HepG2 (cell line): Measurements from ENCODE around the gene MEA1. TPM values are rescaled to one million over a fixed set of nuclear protein-coding genes. Genes with fewer than 3 reads are reported as not detected.

Source experiments
- ATAC-seq: fragments of 200-7000 bp; cut with Tn5 transposase; 3 replicates; pipeline ENCODE4 v1.9.1; 2020; ENCODE audit warnings: mild to moderate bottlenecking, moderate library complexity
- BruUV-seq: library from RNA; stranded (reverse); fragments of 400-500 nt; replicated peaks from 2 replicates; lab custom pipeline; 2021; lab: Mats Ljungman, UMichigan
- CTCF ChIA-PET: fragments of 300-600 bp; formaldehyde crosslinking; extraction: SDS; loops from one replicate; lab custom pipeline; 2021; ENCODE audit warnings: low total read pairs, inconsistent platforms, low intra/inter-chr PET ratio; lab: Yijun Ruan, JAX
- POLR2A ChIA-PET: fragments of 350-600 bp; sonication (Branson Sonifier 250); formaldehyde crosslinking; loops from one replicate; lab custom pipeline; 2020; ENCODE audit warnings: antibody characterized with exemption, inconsistent platforms; lab: Yijun Ruan, JAX
- DNase-seq: peaks from one replicate; pipeline ENCODE4 v3.0.0-alpha.2; 2015; ENCODE audit warnings: low spot score
- FAIRE-seq: peaks from 3 replicates; lab custom pipeline; 2011; peaks lifted over from hg19 to GRCh38; lab: Jason Lieb, UNC
- H2AFZ ChIP-seq: one replicate; pipeline ENCODE4 v1.6.1; 2011; ENCODE audit warnings: low read length, inconsistent platforms
- H3K27ac ChIP-seq: fragments of 300-600 bp; 3 replicates; pipeline ENCODE4 v1.8.0; 2011; ENCODE audit warnings: mixed run types, mild to moderate bottlenecking, mixed read lengths, low read length, inconsistent platforms; ENCODE audit not compliant: insufficient read depth; ENCODE audit errors: extremely low read length
- H3K27me3 ChIP-seq, 2 experiments: fragments of 200-600 bp in 1 of 2; 2 replicates in 1 of 2; 3 replicates in 1 of 2; pipeline versions ENCODE4 v1.6.0 to v1.8.0; 2011; ENCODE audit warnings: low read length in 2 of 2, mild to moderate bottlenecking in 2 of 2, moderate library complexity in 2 of 2, inconsistent platforms in 1 of 2; ENCODE audit not compliant: insufficient read depth in 2 of 2, control insufficient read depth in 1 of 2
- H3K36me3 ChIP-seq, 2 experiments: fragments of 200-600 bp in 1 of 2; replicated peaks in 1 of 2; 2 replicates in 1 of 2; 3 replicates in 1 of 2; pipeline versions ENCODE4 v1.5.1 to v1.8.0; 2011; ENCODE audit warnings: low read length in 2 of 2, inconsistent platforms in 1 of 2; ENCODE audit not compliant: insufficient read depth in 2 of 2, control insufficient read depth in 1 of 2
- H3K4me1 ChIP-seq: 2 replicates; pipeline ENCODE4 v1.5.1; 2012; ENCODE audit warnings: low read length, inconsistent platforms; ENCODE audit not compliant: insufficient read depth
- H3K4me2 ChIP-seq: 2 replicates; pipeline ENCODE4 v1.6.0; 2011; ENCODE audit warnings: low read depth, low read length, inconsistent platforms
- H3K4me3 ChIP-seq, 3 experiments: fragments of 200-600 bp in 1 of 3; sonication (generic), shearing (Covaris generic) in 1 of 3; replicated peaks in 1 of 3; 2 replicates each; pipeline ENCODE4 v1.5.1; 2011 to 2016; ENCODE audit warnings: low read length in 3 of 3, inconsistent platforms in 2 of 3, low read depth in 2 of 3, mild to moderate bottlenecking in 2 of 3, control low read depth in 1 of 3, mixed read lengths in 1 of 3; ENCODE audit not compliant: insufficient read depth in 1 of 3
- H3K79me2 ChIP-seq: one replicate; pipeline ENCODE4 v1.6.1; 2011; ENCODE audit warnings: low read length, inconsistent platforms; ENCODE audit not compliant: insufficient read depth
- H3K9ac ChIP-seq: 2 replicates; pipeline ENCODE4 v1.6.0; 2011; ENCODE audit warnings: mild to moderate bottlenecking, low read depth, low read length, inconsistent platforms; ENCODE audit not compliant: insufficient read depth
- H3K9me3 ChIP-seq: 2 replicates; pipeline ENCODE4 v1.5.1; 2012; ENCODE audit warnings: mild to moderate bottlenecking, low read length
- H4K20me1 ChIP-seq: 2 replicates; pipeline ENCODE4 v1.6.0; 2011; ENCODE audit warnings: inconsistent platforms, mild to moderate bottlenecking, low read length, moderate library complexity; ENCODE audit not compliant: insufficient read depth
- BRCA1 ChIP-seq: sonication (generic); formaldehyde crosslinking; IDR thresholded peaks from 2 replicates; pipeline ENCODE4 v1.4.0; 2020; ENCODE audit warnings: missing genetic modification reagents
- CHD2 ChIP-seq: IDR thresholded peaks from 2 replicates; pipeline ENCODE4 v1.6.1; 2011; ENCODE audit warnings: low read depth, low read length, improper control_type of control experiment
- NFYC ChIP-seq: IDR thresholded peaks from 2 replicates; pipeline ENCODE4 v1.6.1; 2016; ENCODE audit warnings: missing genetic modification reagents, missing compliant biosample characterization
- ZNF451 ChIP-seq: sonication (generic); formaldehyde crosslinking; IDR thresholded peaks from 2 replicates; pipeline ENCODE4 v1.5.0; 2020; ENCODE audit warnings: mild to moderate bottlenecking, missing genetic modification reagents
- ZNF614 ChIP-seq: IDR thresholded peaks from 2 replicates; pipeline ENCODE4 v1.6.1; 2018; ENCODE audit warnings: missing biosample characterization, missing genetic modification reagents, inconsistent platforms, borderline replicate concordance
- WGBS: methylation state at CpG from one replicate; pipeline ENCODE4 v1.1.6; 2017; ENCODE audit warnings: low lambda C conversion rate; 5-methylcytosine and 5-hydroxymethylcytosine counted together
- in situ Hi-C: cut with HindIII; loops from 2 replicates; pipeline ENCODE4 v1.10.0; 2017; ENCODE audit warnings: low pct_unique_long_range_greater_than_20kb; ENCODE audit not compliant: extremely low pct_ligation_motif_present
- intact Hi-C: fragments of 100-400 bp; cut with micrococcal nuclease; formaldehyde crosslinking; loops from one replicate; pipeline ENCODE4 v1.10.0; 2022; ENCODE audit not compliant: unreplicated experiment
- polyA plus RNA-seq, 8 experiments: library from polyadenylated mRNA; depleted of rRNA in 3 of 8; stranded (reverse) in 7 of 8; unstranded in 1 of 8; fragments of >200 nt; fragmentation: Illumina TruSeq in 4 of 8; extraction: Trizol in 4 of 8; gene quantifications; 2 replicates each; pipeline versions ENCODE4 v1.2.1 to v1.2.3, GENCODE V29; 2011 to 2016; ENCODE audit warnings: low read depth in 4 of 8, missing spikeins in 1 of 8, mixed read lengths in 1 of 8; ENCODE audit not compliant: insufficient read depth in 1 of 8
- total RNA-seq, 5 experiments: library from RNA; depleted of rRNA; stranded (reverse); fragments of >200 nt; fragmentation: Illumina TruSeq; extraction: Trizol; gene quantifications; 2 replicates each; pipeline ENCODE4 v1.2.3, GENCODE V29; 2016; ENCODE audit warnings: low read depth in 1 of 5
- TF ChIP-seq, protein P1 (sequence below): sonication (generic); formaldehyde crosslinking; IDR thresholded peaks from 2 replicates; pipeline ENCODE4 v1.4.0; 2020; ENCODE audit warnings: missing genetic modification reagents
- TF ChIP-seq, protein P2 (sequence below): sonication (generic); formaldehyde crosslinking; IDR thresholded peaks from 2 replicates; pipeline ENCODE4 v1.5.0; 2020; ENCODE audit warnings: mild to moderate bottlenecking, missing genetic modification reagents, borderline replicate concordance

The MEA1 gene
- total and polyA plus RNA-seq, 2 of the 13 experiments (the other 11 are each of a cell fraction or from before 2014, with no cell fraction given): 75.6 to 86.2 TPM

DNA sequence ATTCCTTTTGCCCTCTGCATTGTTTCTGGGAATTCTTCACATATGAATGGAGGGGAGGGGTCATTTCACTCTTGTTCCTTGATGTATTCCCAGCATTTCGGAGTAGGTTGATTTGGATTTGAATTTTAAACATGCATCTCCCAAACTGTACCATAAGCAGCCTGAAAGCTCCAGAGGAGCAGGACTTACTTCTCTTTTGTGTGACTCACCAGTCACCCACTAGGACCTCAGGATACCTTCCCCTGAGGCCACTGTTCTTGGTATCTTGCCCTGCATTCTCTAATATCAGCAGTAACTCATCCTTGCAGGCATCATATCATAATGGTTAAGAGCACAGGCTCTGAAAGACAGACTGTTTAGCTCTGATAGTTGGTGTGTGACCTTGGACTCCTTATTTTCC, 44.8 kb upstream of the MEA1 start:
- CTCF ChIA-PET: no interaction called here
- H3K4me3 ChIP-seq: peak overlapping the region; percentile 74 to 99 (median 93)
- WGBS: 61% methylated on average over 1 of the region's 1 CpG
- DNase-seq (no peak), FAIRE-seq (no peak), ATAC-seq (no peak)
- H3K9ac ChIP-seq: peak overlapping the region; percentile 88
- no peak overlapping the region for H2AFZ ChIP-seq
- POLR2A ChIA-PET: interaction anchor here (1.0 to 3.3 kb wide), 8 partner anchors 18 to 168 kb away, joined by 3 to 103 read pairs (median 36); partner anchors contain the start of genes KLHDC3, MEA1, PEX6 and PPP2R5D
- no TSS peak for BruUV-seq
- H3K9me3 ChIP-seq: no peaks in the 10 kb centered on the region
- H4K20me1 ChIP-seq: no peaks in the 10 kb centered on the region
- H3K4me1 ChIP-seq: peaks cover 42% of the 10 kb centered on the region
- H3K4me2 ChIP-seq: peak overlapping the region; percentile 91
- H3K27ac ChIP-seq: peak overlapping the region; percentile 74
- in situ Hi-C loops: no loop called here
- no peaks in the 10 kb centered on the region; a peak in 1 of 5 replicates for H3K27me3 ChIP-seq
- peaks cover 2 to 29% of the 10 kb centered on the region in 2 experiments; a peak in 4 of 5 replicates for H3K36me3 ChIP-seq
- peaks cover 35% of the 10 kb centered on the region for H3K79me2 ChIP-seq
- TF ChIP-seq, protein P1, sequence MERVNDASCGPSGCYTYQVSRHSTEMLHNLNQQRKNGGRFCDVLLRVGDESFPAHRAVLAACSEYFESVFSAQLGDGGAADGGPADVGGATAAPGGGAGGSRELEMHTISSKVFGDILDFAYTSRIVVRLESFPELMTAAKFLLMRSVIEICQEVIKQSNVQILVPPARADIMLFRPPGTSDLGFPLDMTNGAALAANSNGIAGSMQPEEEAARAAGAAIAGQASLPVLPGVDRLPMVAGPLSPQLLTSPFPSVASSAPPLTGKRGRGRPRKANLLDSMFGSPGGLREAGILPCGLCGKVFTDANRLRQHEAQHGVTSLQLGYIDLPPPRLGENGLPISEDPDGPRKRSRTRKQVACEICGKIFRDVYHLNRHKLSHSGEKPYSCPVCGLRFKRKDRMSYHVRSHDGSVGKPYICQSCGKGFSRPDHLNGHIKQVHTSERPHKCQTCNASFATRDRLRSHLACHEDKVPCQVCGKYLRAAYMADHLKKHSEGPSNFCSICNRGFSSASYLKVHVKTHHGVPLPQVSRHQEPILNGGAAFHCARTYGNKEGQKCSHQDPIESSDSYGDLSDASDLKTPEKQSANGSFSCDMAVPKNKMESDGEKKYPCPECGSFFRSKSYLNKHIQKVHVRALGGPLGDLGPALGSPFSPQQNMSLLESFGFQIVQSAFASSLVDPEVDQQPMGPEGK (CRISPR knock-in tag): 0 out of 2 replicates have a peak, but pooled peaks have one; percentile 3
- TF ChIP-seq ZNF451 (CRISPR knock-in tag) (no peak), BRCA1 (CRISPR knock-in tag) (no peak)
- intact Hi-C loops: loop anchor here (2.0 kb wide), 1 partner anchor 18 kb away; the partner anchor contains the start of gene PTK7

DNA sequence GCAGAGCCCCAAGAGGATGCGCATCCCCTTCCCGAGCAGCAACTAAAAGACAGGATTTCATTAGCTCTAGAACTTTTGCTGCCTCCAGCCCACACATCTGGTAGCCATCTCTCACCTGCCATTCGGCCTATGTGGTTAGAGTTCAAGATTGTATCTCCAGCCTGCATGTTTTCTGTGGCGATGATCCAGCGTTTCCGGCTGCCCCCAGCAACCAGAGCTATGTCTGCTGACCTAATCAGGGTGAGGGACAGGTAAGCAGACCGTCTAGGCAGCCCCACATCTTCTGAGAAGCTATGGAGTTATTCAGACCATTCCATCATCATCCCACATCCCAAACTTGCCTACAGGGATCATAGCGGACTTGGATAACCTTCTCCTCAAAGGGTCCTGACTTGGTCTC, 42.2 kb upstream of the MEA1 start:
- WGBS: 97% methylated on average over 8 of the region's 8 CpGs
- intact Hi-C loops: no loop called here
- no peak for FAIRE-seq
- no peak overlapping the region for H3K27ac ChIP-seq
- DNase-seq: no peak
- CTCF ChIA-PET: no interaction called here
- H2AFZ ChIP-seq: no peak overlapping the region
- no peak overlapping the region for H3K4me2 ChIP-seq
- no TSS peak for BruUV-seq
- H3K79me2 ChIP-seq: peaks cover 48% of the 10 kb centered on the region
- POLR2A ChIA-PET: interaction anchor here (0.9 to 1.9 kb wide), 4 partner anchors 8 to 127 kb away, joined by 3 to 7 read pairs (median 3); partner anchors contain the start of genes CNPY3, PEX6 and PPP2R5D
- H3K4me1 ChIP-seq: peaks cover 48% of the 10 kb centered on the region
- ATAC-seq: no peak
- H3K4me3 ChIP-seq: no peak overlapping the region
- no peaks in the 10 kb centered on the region; a peak in 1 of 5 replicates for H3K27me3 ChIP-seq
- H3K9me3 ChIP-seq: no peaks in the 10 kb centered on the region
- in situ Hi-C loops: no loop called here
- no peaks in the 10 kb centered on the region for H4K20me1 ChIP-seq
- H3K9ac ChIP-seq: no peak overlapping the region
- H3K36me3 ChIP-seq: peaks cover 2 to 26% of the 10 kb centered on the region in 2 experiments; a peak in 4 of 5 replicates
- TF ChIP-seq NFYC (CRISPR knock-in tag) (no peak), ZNF614 (CRISPR knock-in tag) (no peak), CHD2 (no peak)
- TF ChIP-seq, protein P2, sequence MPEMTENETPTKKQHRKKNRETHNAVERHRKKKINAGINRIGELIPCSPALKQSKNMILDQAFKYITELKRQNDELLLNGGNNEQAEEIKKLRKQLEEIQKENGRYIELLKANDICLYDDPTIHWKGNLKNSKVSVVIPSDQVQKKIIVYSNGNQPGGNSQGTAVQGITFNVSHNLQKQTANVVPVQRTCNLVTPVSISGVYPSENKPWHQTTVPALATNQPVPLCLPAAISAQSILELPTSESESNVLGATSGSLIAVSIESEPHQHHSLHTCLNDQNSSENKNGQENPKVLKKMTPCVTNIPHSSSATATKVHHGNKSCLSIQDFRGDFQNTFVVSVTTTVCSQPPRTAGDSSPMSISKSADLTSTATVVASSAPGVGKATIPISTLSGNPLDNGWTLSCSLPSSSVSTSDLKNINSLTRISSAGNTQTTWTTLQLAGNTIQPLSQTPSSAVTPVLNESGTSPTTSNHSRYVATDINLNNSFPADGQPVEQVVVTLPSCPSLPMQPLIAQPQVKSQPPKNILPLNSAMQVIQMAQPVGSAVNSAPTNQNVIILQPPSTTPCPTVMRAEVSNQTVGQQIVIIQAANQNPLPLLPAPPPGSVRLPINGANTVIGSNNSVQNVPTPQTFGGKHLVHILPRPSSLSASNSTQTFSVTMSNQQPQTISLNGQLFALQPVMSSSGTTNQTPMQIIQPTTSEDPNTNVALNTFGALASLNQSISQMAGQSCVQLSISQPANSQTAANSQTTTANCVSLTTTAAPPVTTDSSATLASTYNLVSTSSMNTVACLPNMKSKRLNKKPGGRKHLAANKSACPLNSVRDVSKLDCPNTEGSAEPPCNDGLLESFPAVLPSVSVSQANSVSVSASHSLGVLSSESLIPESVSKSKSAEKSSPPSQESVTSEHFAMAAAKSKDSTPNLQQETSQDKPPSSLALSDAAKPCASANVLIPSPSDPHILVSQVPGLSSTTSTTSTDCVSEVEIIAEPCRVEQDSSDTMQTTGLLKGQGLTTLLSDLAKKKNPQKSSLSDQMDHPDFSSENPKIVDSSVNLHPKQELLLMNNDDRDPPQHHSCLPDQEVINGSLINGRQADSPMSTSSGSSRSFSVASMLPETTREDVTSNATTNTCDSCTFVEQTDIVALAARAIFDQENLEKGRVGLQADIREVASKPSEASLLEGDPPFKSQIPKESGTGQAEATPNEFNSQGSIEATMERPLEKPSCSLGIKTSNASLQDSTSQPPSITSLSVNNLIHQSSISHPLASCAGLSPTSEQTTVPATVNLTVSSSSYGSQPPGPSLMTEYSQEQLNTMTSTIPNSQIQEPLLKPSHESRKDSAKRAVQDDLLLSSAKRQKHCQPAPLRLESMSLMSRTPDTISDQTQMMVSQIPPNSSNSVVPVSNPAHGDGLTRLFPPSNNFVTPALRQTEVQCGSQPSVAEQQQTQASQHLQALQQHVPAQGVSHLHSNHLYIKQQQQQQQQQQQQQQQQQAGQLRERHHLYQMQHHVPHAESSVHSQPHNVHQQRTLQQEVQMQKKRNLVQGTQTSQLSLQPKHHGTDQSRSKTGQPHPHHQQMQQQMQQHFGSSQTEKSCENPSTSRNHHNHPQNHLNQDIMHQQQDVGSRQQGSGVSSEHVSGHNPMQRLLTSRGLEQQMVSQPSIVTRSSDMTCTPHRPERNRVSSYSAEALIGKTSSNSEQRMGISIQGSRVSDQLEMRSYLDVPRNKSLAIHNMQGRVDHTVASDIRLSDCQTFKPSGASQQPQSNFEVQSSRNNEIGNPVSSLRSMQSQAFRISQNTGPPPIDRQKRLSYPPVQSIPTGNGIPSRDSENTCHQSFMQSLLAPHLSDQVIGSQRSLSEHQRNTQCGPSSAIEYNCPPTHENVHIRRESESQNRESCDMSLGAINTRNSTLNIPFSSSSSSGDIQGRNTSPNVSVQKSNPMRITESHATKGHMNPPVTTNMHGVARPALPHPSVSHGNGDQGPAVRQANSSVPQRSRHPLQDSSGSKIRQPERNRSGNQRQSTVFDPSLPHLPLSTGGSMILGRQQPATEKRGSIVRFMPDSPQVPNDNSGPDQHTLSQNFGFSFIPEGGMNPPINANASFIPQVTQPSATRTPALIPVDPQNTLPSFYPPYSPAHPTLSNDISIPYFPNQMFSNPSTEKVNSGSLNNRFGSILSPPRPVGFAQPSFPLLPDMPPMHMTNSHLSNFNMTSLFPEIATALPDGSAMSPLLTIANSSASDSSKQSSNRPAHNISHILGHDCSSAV (CRISPR knock-in tag): no peak
